ENCODE results near the gene MAN1A1. TPM values are rescaled to one million over a fixed set of nuclear protein-coding genes. Genes with fewer than 3 reads are reported as not detected.

Gene MAN1A1
- total RNA-seq, 4 donors from 2014 or later: 71.7 to 170 (median 128) TPM

- Histone ChIP-seq H3K9me3 (no peaks in the 10 kb centered on the region), H3K4me3 (replicated peaks in 1 of 3) (no peak overlapping the region), H3K27ac (no peak overlapping the region), H3K36me3 (no peaks in the 10 kb centered on the region), H3K27me3 (no peaks in the 10 kb centered on the region), H3K4me1 (no peaks in the 10 kb centered on the region)
- intact Hi-C loops (cut with DNase I): no loop called here
- TF ChIP-seq POLR2A (IDR thresholded peaks at IDR 0.05): no peak
- TF ChIP-seq CTCF (IDR thresholded peaks at IDR 0.05): no peak
- DNase-seq: no peak
- WGBS, 2 donors: 95 to 96% methylated on average over 2 of the region's 2 CpGs
These were observed 92.5 kb downstream of the MAN1A1 start for GRCh38 chr6:119256978-119257462.

GRCh38 chr6:119256392-119256791, 93.2 kb downstream of the MAN1A1 start:
- H3K27me3 ChIP-seq: no peaks in the 10 kb centered on the region
- no peaks in the 10 kb centered on the region for H3K4me1 ChIP-seq
- intact Hi-C loops (cut with DNase I): no loop called here
- H3K9me3 ChIP-seq: no peaks in the 10 kb centered on the region
- 86 to 87% methylated on average over 5 of the region's 5 CpGs for WGBS, 2 donors
- H3K4me3 ChIP-seq (replicated peaks in 1 of 3): no peak overlapping the region
- no peak for TF ChIP-seq POLR2A (IDR thresholded peaks at IDR 0.05)
- TF ChIP-seq CTCF (IDR thresholded peaks at IDR 0.05): no peak
- no peak for DNase-seq
- no peak overlapping the region for H3K27ac ChIP-seq
- H3K36me3 ChIP-seq: no peaks in the 10 kb centered on the region

GRCh38 chr6:119255492-119255891, 94.1 kb downstream of the MAN1A1 start:
- intact Hi-C loops (cut with DNase I): no loop called here

GRCh38 chr6:119250036-119250435, 99.5 kb downstream of the MAN1A1 start:
- TF ChIP-seq CTCF (IDR thresholded peaks at IDR 0.05) (no peak), POLR2A (IDR thresholded peaks at IDR 0.05) (no peak)
- Histone ChIP-seq H3K4me1 (no peaks in the 10 kb centered on the region), H3K27ac (no peak overlapping the region), H3K27me3 (no peaks in the 10 kb centered on the region), H3K4me3 (replicated peaks in 1 of 3) (no peak overlapping the region), H3K36me3 (peaks cover 0 to 3% of the 10 kb centered on the region in 2 donors), H3K9me3 (no peaks in the 10 kb centered on the region)
- 98 to 99% methylated on average over 2 of the region's 2 CpGs for WGBS, 2 donors
- intact Hi-C loops (cut with DNase I): no loop called here
- no peak for DNase-seq

More at GRCh38 chr6:119255492-119255891, 94.1 kb downstream of the MAN1A1 start:
- Histone ChIP-seq H3K36me3 (no peaks in the 10 kb centered on the region), H3K27me3 (no peaks in the 10 kb centered on the region), H3K9me3 (no peaks in the 10 kb centered on the region), H3K4me1 (no peaks in the 10 kb centered on the region), H3K27ac (no peak overlapping the region), H3K4me3 (replicated peaks in 1 of 3) (no peak overlapping the region)
- WGBS, 2 donors: 89 to 94% methylated on average over 3 of the region's 3 CpGs
- DNase-seq: no peak
- TF ChIP-seq CTCF (IDR thresholded peaks at IDR 0.05) (no peak), POLR2A (IDR thresholded peaks at IDR 0.05) (no peak)

GRCh38 chr6:119249319-119249718, 100.2 kb downstream of the MAN1A1 start:
- no peak overlapping the region for H3K4me3 ChIP-seq (replicated peaks in 1 of 3)
- TF ChIP-seq CTCF (IDR thresholded peaks at IDR 0.05) (no peak), POLR2A (IDR thresholded peaks at IDR 0.05) (no peak)
- H3K36me3 ChIP-seq: peaks cover 0 to 3% of the 10 kb centered on the region in 2 donors
- no peaks in the 10 kb centered on the region for H3K27me3 ChIP-seq
- no peak for DNase-seq
- intact Hi-C loops (cut with DNase I): no loop called here
- H3K27ac ChIP-seq: no peak overlapping the region
- no peaks in the 10 kb centered on the region for H3K4me1 ChIP-seq
- no peaks in the 10 kb centered on the region for H3K9me3 ChIP-seq
- 95 to 97% methylated on average over 4 of the region's 4 CpGs for WGBS, 2 donors

Measured in thyroid gland (tissue), 4 donors.